Osteocyte (in vitro differentiated cells): Measurements from ENCODE around the gene IPO4. TPM values are rescaled to one million over a fixed set of nuclear protein-coding genes. Genes with fewer than 3 reads are reported as not detected.
A peak's percentile ranks its signal among the peaks of the same experiment; 100 is the strongest.

Source experiments
- DNase-seq: peaks from one replicate; pipeline ENCODE4 v3.0.0; 2021; ENCODE audit warnings: mixed read lengths; ENCODE audit not compliant: unreplicated experiment; ENCODE audit errors: extremely low spot score
- H3K27ac Mint-ChIP-seq: one replicate; pipeline ENCODE4 v1.8.0; 2021; ENCODE audit warnings: mild to moderate bottlenecking, mixed read lengths; ENCODE audit not compliant: unreplicated experiment
- H3K27me3 Mint-ChIP-seq: one replicate; pipeline ENCODE4 v1.8.0; 2021; ENCODE audit warnings: mixed read lengths; ENCODE audit not compliant: unreplicated experiment
- H3K36me3 Mint-ChIP-seq: one replicate; pipeline ENCODE4 v1.8.0; 2021; ENCODE audit warnings: mixed read lengths; ENCODE audit not compliant: unreplicated experiment
- H3K4me1 Mint-ChIP-seq: one replicate; pipeline ENCODE4 v1.8.0; 2021; ENCODE audit warnings: mixed read lengths; ENCODE audit not compliant: unreplicated experiment
- H3K4me3 Mint-ChIP-seq: one replicate; pipeline ENCODE4 v1.8.0; 2021; ENCODE audit warnings: mild to moderate bottlenecking, moderate library complexity, mixed read lengths; ENCODE audit not compliant: unreplicated experiment
- H3K9me3 Mint-ChIP-seq: one replicate; pipeline ENCODE4 v1.8.0; 2021; ENCODE audit warnings: mixed read lengths; ENCODE audit not compliant: unreplicated experiment
- CTCF ChIP-seq: fragments of 200-600 bp; sonication (generic); IDR thresholded peaks from 2 replicates; pipeline ENCODE4 v1.5.0; 2021; ENCODE audit warnings: antibody characterized with exemption, mild to moderate bottlenecking, moderate library complexity
- total RNA-seq: library from RNA; stranded (reverse); gene quantifications from 2 replicates; pipeline ENCODE4 v1.2.1, GENCODE V29; 2021

IPO4 gene
- total RNA-seq, 1 donor from 2014 or later, result 36.5 TPM

- no peaks in the 10 kb centered on the region for H3K27me3 Mint-ChIP-seq
- no peak for DNase-seq
- peaks cover 16% of the 10 kb centered on the region for H3K36me3 Mint-ChIP-seq
- H3K27ac Mint-ChIP-seq, result peak overlapping the region; percentile 99
- H3K4me1 Mint-ChIP-seq, result peaks cover 40% of the 10 kb centered on the region
- peak overlapping the region; percentile 85 for H3K4me3 Mint-ChIP-seq
- TF ChIP-seq CTCF, result no peak
- H3K9me3 Mint-ChIP-seq, result no peaks in the 10 kb centered on the region
These were observed 25.4 kb upstream of the IPO4 start for GRCh38 chr14:24213866-24214662.

GRCh38 chr14:24212924-24213865, 24.6 kb upstream of the IPO4 start, which contains the start of gene CHMP4A:
CHMP4A (minus strand) TSS chr14:24213488; CDS start chr14:24213439, 49 bp downstream.
- Mint-ChIP-seq H3K27ac (peak within 1 kb of the TSS; percentile 99), H3K9me3 (no peaks in the 10 kb centered on the region), H3K27me3 (no peaks in the 10 kb centered on the region), H3K4me1 (peaks cover 40% of the 10 kb centered on the region), H3K36me3 (peaks cover 20% of the 10 kb centered on the region), H3K4me3 (peak within 1 kb of the TSS; percentile 85)
- TF ChIP-seq CTCF, result peak; percentile 45
- peak; percentile 99 for DNase-seq

- Mint-ChIP-seq H3K27ac (no peak overlapping the region), H3K9me3 (no peaks in the 10 kb centered on the region), H3K27me3 (no peaks in the 10 kb centered on the region), H3K4me3 (peak overlapping the region; percentile 85), H3K4me1 (peaks cover 39% of the 10 kb centered on the region), H3K36me3 (peaks cover 34% of the 10 kb centered on the region)
- no peak for DNase-seq
- no peak for TF ChIP-seq CTCF
These were observed 22.7 kb upstream of the IPO4 start for GRCh38 chr14:24211311-24211710.

GRCh38 chr14:24207625-24208024, 19.0 kb upstream of the IPO4 start:
- peaks cover 11% of the 10 kb centered on the region for H3K4me1 Mint-ChIP-seq
- H3K9me3 Mint-ChIP-seq, result peaks cover 4% of the 10 kb centered on the region
- no peak for TF ChIP-seq CTCF
- no peak overlapping the region for H3K27ac Mint-ChIP-seq
- H3K36me3 Mint-ChIP-seq, result peaks cover 45% of the 10 kb centered on the region
- DNase-seq, result no peak
- H3K27me3 Mint-ChIP-seq, result no peaks in the 10 kb centered on the region
- no peak overlapping the region for H3K4me3 Mint-ChIP-seq
